ENCODE data around the gene DOK3.

Gene DOK3

GRCh38 chr5:177493795-177494345 is 15.8 kb downstream of the DOK3 start:
- no peak for TF ChIP-seq CTCF (IDR thresholded peaks at IDR 0.05; ENCODE audit: low read depth, low read length, missing control alignments)
- H3K4me3 ChIP-seq (replicated peaks; ENCODE audit: low read depth, low read length): peak overlapping the region; percentile 80
- no peak for DNase-seq (ENCODE audit: extremely low read depth, low read depth)

GRCh38 chr5:177492841-177493240 is 16.8 kb downstream of the DOK3 start:
- no peak for DNase-seq (ENCODE audit: extremely low read depth, low read depth)
- H3K4me3 ChIP-seq (replicated peaks; ENCODE audit: low read depth, low read length): no peak overlapping the region
- no peak for TF ChIP-seq CTCF (IDR thresholded peaks at IDR 0.05; ENCODE audit: low read depth, low read length, missing control alignments)

GRCh38 chr5:177491983-177492746 is 17.5 kb downstream of the DOK3 start:
- H3K4me3 ChIP-seq (replicated peaks; ENCODE audit: low read depth, low read length): no peak overlapping the region
- no peak for DNase-seq (ENCODE audit: extremely low read depth, low read depth)
- no peak for TF ChIP-seq CTCF (IDR thresholded peaks at IDR 0.05; ENCODE audit: low read depth, low read length, missing control alignments)

GRCh38 chr5:177491429-177491945 is 18.1 kb downstream of the DOK3 start:
- DNase-seq (ENCODE audit: extremely low read depth, low read depth): no peak
- no peak overlapping the region for H3K4me3 ChIP-seq (replicated peaks; ENCODE audit: low read depth, low read length)
- peak; percentile 78 for TF ChIP-seq CTCF (IDR thresholded peaks at IDR 0.05; ENCODE audit: low read depth, low read length, missing control alignments)

GRCh38 chr5:177490992-177491391 is 18.6 kb downstream of the DOK3 start:
- DNase-seq (ENCODE audit: extremely low read depth, low read depth): no peak
- TF ChIP-seq CTCF (IDR thresholded peaks at IDR 0.05; ENCODE audit: low read depth, low read length, missing control alignments): no peak
- H3K4me3 ChIP-seq (replicated peaks; ENCODE audit: low read depth, low read length): no peak overlapping the region

GRCh38 chr5:177490311-177490991 is 19.2 kb downstream of the DOK3 start:
- H3K4me3 ChIP-seq (replicated peaks; ENCODE audit: low read depth, low read length): no peak overlapping the region
- no peak for DNase-seq (ENCODE audit: extremely low read depth, low read depth)
- TF ChIP-seq CTCF (IDR thresholded peaks at IDR 0.05; ENCODE audit: low read depth, low read length, missing control alignments): no peak

Measured in HFF-Myc (cell line).